HG02678 (cell line): Measurements from ENCODE around the gene MTERF4.

Experiments
- ATAC-seq: cut with Tn5 transposase; IDR thresholded peaks from one replicate; pipeline ENCODE4 v1.9.1; 2021; ENCODE audit warnings: mild to moderate bottlenecking, moderate library complexity; ENCODE audit not compliant: unreplicated experiment

MTERF4 gene

GRCh38 chr2:241091734-241092445 is 10.2 kb downstream of the MTERF4 start:
- no peak for ATAC-seq

DNA sequence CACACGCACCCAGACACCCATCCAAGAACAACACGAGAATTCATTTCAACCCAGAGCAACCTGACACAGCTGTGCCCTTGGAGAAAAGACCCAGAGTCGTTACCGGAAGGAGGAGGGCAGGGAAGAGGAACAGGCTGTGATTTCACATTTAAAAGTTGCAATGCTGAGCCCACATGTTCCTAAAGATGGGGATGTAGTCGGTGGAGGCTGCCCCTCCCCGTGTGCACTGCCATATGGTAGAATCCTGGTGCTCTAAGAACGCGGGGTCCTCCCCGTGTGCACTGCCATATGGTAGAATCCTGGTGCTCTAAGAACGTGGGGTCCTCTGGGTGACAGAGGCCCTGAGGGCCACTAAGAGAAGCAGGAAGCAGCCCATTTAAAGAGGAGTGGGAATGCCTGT is 10.9 kb downstream of the MTERF4 start:
- ATAC-seq = no peak

DNA sequence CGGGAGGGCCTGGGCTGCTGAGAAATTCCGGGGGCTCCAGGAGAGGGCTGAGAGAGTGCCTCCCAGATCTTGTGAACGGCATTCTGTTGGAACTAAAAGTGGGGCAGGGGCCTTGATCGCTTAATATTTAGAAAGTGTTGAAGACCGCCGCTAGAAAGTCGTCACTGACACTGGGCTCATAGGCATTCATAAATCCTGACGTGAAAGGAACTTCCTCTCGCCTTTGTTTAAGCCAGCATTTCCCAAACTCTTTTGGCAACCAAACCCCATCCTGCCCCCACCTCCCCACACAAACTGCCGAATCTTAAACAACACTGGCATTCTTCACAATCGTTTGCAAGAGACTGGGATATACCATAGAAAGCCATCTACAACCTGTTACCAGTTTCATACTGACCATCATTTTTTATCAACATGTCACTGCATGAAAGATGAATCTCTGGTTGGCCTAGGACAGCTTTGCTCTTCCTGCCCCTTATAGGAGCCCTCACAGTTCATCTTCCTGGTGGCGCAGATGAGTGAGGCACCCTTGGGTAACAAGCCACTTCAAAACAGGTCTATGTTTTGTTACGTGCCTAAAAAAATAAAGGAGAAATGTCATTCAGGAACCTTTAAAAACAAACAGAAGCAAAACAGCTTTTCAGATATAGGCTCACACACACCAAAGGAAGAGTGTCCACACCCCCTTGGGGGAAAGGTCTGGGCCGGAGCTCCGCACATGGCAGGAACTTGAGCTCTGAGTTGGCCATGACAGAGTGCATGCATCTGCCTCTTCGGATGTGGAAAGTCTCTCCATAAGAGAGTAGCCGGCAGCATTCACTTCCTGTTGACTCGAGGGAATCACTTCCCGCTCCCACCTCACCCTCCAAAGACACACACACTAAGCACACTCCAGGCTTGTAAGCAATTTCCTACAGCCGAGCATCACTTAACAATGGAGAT is 13.0 kb downstream of the MTERF4 start:
- no peak for ATAC-seq

- no peak for ATAC-seq
These were observed 13.7 kb downstream of the MTERF4 start for GRCh38 chr2:241088376-241088775.

- peak; percentile 44 for ATAC-seq
These were observed 14.4 kb downstream of the MTERF4 start for GRCh38 chr2:241087420-241088268.

DNA sequence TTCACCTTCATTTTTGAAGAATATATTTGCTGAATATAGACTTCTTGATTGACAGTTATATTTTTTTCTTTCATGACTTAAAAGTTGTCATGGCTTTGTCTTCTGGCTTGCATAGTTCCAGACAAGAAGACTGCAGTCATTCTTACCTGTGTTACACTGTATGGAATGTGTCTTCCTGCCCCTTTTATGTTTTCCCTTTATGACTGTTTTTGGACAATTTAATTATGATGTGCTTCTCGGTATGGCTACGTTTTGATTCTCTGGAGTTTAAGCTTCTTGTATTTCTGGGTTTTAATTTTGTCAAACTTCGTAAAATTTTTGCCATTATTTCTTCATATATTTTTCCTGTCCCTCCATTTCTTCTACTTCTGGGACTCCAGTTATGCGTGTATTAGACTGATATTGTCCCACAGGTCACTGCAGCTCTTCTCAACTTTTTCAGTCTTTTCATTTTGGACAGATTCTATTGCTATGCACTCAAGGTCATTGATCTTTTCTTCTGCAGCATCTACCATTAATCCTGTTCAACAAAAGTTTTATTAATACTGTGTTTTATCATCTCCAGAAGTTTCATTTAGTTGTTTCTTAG is 17.1 kb downstream of the MTERF4 start:
- ATAC-seq = no peak

DNA sequence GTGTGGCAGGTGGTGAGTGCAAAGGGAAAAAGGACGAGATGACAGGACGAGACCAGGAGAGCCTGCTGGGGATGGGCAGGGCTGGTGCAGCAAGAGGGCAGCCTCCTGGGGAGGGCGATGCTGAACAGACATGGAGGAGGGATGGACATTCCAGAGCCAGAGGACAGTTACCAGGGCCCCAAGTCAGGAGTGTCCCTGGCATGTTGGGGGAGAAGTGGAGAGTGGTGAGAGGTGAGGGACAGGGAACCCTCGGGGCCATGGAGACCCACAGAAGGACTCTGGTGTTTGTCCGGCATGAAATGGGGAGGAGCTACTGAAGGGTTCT is 19.0 kb downstream of the MTERF4 start:
- no peak for ATAC-seq

- no peak for ATAC-seq
These were observed 19.6 kb downstream of the MTERF4 start for GRCh38 chr2:241082341-241083090.

GRCh38 chr2:241081643-241082340 is 20.3 kb downstream of the MTERF4 start:
- no peak for ATAC-seq

DNA sequence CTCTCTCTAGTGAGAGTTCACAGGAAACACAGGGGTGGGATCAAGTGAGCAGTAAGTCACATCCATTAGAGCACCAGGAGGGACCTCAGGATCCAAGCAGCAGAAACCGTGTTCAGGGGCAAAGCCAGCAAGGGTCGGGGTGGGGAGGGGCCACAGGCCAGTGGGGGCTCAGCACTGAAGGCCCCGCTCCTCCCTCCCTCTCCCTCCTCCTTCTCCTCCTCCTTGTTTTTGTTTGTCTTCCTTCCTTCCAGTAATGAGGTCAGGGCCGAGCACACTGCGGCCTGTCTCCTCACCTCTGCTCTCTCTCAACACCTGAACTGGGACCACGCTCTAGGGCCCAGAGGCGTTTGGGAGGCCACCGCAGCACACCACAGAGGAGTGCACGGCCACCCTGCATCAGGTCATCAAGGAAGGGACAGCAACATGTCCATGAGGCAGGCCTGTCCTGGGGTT is 20.9 kb downstream of the MTERF4 start:
- no peak for ATAC-seq

DNA sequence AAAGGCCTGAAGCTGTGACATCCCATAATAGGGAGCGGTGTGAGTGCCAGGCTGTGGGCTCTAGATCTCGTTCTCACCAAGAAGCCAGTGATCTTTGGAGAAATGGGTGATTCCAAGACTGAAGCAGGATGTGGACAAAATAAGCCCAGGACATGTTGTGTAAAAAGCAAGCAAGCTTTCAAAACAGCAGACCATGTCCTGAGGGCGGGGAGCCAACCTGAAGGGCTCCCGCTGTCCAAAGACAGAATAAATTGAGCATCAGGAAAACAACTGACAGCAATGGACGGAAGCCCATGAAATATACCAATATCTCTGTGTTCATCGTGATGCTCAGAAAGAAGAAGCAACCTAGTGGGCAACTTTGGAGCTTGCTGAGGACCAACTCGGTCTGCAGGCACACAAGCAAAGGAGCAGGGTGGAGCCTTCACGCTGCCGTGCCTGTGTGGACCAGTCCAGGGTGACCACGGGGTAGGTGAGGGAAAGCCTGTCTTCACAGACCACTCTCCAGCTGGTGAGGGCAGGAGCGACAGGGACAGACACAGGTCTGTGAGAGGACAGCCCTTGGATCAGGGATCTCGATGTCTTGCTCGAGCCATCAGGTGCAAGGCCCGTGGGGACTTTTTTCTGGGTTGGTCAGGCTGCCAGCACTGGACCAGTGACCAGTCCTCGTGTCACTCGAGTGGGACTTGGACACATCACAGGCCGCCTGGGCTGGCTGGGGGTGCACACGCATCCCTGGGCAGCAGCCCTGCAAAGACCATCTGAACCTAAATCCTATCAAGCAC is 21.5 kb downstream of the MTERF4 start:
- no peak for ATAC-seq

DNA sequence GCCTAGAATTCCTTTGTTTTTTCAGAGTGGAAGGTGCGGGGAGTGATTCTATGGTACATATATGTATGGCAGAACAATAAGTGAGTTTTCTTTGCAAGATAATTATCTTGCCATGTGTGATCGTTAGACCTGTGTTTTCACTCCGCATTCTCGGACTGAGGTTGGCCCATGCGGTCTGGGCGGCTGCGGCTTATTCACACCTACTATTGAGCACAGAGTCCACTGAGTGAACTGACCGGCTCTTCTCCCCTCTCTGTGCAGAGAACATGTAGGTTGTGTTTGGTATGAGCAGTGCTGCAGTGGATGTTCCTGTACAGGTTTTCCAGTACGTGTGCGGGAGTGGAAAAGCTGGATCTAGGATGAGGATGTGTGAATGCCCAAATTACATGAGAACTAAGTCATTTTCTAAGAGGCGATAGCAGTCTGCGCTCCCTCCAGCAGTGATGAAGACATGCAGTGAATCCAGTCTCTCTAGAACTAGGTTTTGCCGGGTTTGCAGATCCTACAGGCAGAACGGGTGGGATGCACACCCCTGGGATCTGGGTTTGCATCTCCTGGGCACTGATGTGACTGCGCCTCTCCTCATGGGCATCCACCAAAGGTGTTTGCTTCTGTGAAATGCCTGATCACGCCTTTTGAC is 27.1 kb downstream of the MTERF4 start:
- ATAC-seq = no peak

DNA sequence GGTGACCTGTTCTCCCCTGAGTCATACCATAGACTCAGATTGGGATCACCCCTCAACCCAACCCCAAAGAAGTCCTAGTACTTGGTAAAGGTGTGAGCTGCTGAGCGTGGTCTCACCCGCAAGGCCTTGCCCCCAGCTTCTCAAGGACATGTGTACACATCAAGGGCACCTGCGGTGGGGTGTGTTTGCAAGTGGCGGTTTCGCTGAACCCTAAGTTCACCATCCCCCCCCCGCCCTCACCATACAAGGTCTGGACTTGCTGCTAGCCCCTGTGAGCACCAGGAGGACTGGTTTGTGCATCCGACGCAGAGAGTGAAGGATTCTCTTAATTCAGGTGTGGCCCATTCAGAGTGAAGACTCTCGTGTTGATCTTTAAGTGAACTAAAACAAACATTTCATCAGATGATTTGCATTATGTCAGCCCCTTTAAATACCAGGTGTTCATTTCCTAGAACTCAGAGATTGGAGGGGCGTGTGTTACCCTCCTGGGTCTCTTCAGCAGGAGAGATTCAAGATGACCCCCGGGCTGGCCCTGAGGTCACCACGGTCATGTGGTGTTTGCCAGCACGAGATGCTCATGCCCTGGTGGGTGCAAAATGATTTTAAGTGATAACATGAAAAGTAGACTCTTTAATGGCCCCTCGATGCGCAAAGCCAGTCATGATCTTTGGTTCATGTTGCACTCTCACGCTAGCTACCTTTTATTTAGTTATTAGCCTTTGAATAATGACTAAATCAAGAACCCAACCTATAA is 27.8 kb downstream of the MTERF4 start:
- no peak for ATAC-seq

DNA sequence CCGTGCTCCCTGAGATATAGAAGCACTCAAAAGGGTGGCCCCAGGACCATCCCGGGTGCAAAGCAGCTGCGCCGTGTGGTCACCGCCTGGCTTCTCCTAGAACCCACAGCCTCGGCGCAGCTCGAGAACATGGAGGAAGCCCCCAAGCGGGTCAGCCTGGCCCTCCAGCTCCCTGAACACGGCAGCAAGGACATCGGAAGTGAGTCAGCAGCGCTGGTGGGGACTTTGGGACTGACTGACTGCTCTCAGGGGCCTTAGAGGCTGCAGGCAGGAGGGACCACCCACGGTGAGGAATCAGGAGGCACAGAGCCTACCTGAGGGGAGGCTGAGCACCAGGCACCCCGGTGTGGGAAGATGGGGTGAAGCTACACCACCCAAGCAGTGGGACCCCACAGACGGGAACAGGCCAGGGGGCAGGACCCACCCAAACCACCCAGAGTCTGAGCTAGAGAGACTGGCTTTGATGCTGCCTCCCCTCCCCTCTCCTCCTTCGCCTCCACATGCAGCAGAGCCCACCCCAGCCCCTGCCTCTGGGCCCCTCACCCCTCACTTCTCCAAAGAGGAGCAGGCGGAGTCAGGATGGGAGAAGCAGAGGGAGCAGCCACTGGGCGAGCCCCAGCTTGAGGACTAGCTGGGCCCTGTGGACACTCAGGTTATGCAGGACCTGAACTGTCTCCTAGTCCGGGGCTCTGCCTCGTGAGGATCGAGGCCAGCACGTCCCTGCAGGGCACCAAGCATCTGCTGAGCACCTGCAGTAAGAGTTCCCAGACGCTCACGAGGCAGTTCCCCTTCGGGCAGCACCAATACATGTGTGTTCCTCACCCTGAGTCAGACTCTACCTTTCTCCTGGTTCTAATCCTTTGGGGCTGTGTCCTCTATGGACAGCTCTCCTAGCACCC is 28.7 kb downstream of the MTERF4 start:
- ATAC-seq = no peak

DNA sequence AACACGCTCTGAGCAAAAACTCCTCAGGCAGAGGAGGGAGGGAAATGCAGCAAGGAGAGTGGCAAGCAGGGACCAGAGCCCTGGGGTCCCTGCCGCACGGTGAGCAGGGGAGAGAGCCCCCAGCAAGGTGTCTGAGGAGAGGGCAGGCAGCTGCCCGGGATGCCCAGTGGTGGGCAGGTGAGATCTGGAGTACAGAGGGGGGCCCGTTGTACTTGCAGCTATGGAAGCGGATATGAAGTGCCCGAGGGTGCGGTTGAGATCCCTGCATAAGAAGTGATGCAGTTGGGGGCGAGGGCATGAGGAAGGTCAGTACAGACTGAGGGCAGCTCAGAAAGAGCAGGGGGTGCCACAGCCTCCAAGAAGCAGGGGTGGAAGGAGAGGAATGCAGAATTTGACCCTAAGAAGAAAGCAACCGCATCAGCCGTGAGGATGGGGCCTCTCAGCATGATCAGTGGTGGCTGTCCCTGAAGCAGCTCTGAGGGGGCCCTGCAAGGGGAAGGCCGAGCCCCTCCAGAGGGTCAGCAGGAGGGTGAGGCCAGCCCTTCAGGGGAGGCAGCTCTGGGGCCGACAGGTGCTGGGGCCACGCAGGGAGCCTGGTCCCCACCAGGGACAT is 29.4 kb downstream of the MTERF4 start:
- no peak for ATAC-seq

- ATAC-seq = no peak
These were observed 29.9 kb downstream of the MTERF4 start for GRCh38 chr2:241072151-241072550.
